Right lobe of liver (tissue), 4 donors: ENCODE results near the gene IGSF21.

Experiments used
- CTCF ChIP-seq, 4 donors: fragments of 200-600 bp in 3 of 4; fragments of 450-650 bp in 1 of 4; IDR thresholded peaks; one replicate each; pipeline versions ENCODE4 v1.5.1 to v1.8.0; 2016 to 2022; ENCODE audit warnings: antibody characterized with exemption in 4 of 4, mild to moderate bottlenecking in 2 of 4
- POLR2A ChIP-seq: fragments of 450-650 bp; IDR thresholded peaks from one replicate; pipeline ENCODE4 v1.6.1; 2017; ENCODE audit warnings: antibody characterized with exemption, mild to moderate bottlenecking
- donor health status: DM: no; HTN: no; CAD: no.
- donor health status: DM: no; HTN: no; CAD: no.
- donor health status: DM: no; HTN: yes; CAD: no.

GRCh38 chr1:18097206-18097605 is 10.4 kb upstream of the IGSF21 start:
- no peak for TF ChIP-seq CTCF (IDR thresholded peaks at IDR 0.05)
- no peak for TF ChIP-seq POLR2A
